ENCODE results near the gene SMAD6. TPM values are rescaled to one million over a fixed set of nuclear protein-coding genes. Genes with fewer than 3 reads are reported as not detected.

Gene SMAD6
- total RNA-seq, 4 donors from 2014 or later, result 59.3 to 118 (median 62.3) TPM

- Histone ChIP-seq H3K27ac (no peak overlapping the region), H3K9me3 (no peaks in the 10 kb centered on the region), H3K27me3 (no peaks in the 10 kb centered on the region), H3K4me1 (no peaks in the 10 kb centered on the region), H3K4me3 (replicated peaks in 1 of 3) (no peak overlapping the region), H3K36me3 (no peaks in the 10 kb centered on the region)
- TF ChIP-seq POLR2A (IDR thresholded peaks at IDR 0.05) (no peak), CTCF (IDR thresholded peaks at IDR 0.05) (no peak)
- DNase-seq, result no peak
- intact Hi-C loops (cut with DNase I), result no loop called here
Measured at GRCh38 chr15:66680502-66680901, 21.5 kb upstream of the SMAD6 start.

- Histone ChIP-seq H3K9me3 (no peaks in the 10 kb centered on the region), H3K27me3 (no peaks in the 10 kb centered on the region), H3K27ac (no peak overlapping the region), H3K36me3 (no peaks in the 10 kb centered on the region), H3K4me3 (replicated peaks in 1 of 3) (no peak overlapping the region), H3K4me1 (no peaks in the 10 kb centered on the region)
- intact Hi-C loops (cut with DNase I), result no loop called here
- TF ChIP-seq CTCF (IDR thresholded peaks at IDR 0.05) (no peak), POLR2A (IDR thresholded peaks at IDR 0.05) (no peak)
- 87 to 95% methylated on average over 2 of the region's 2 CpGs for WGBS, 2 donors
- no peak for DNase-seq
Measured at GRCh38 chr15:66681395-66681794, 20.6 kb upstream of the SMAD6 start.

- H3K36me3 ChIP-seq, result no peaks in the 10 kb centered on the region
- intact Hi-C loops (cut with DNase I), result no loop called here
- no peaks in the 10 kb centered on the region for H3K9me3 ChIP-seq
- H3K27me3 ChIP-seq, result no peaks in the 10 kb centered on the region
- 100% methylated on average over 2 of the region's 2 CpGs for WGBS, 2 donors
- TF ChIP-seq POLR2A (IDR thresholded peaks at IDR 0.05) (no peak), CTCF (IDR thresholded peaks at IDR 0.05) (no peak)
- no peaks in the 10 kb centered on the region for H3K4me1 ChIP-seq
- no peak overlapping the region for H3K4me3 ChIP-seq (replicated peaks in 1 of 3)
- no peak for DNase-seq
- no peak overlapping the region for H3K27ac ChIP-seq
Measured at GRCh38 chr15:66682246-66682645, 19.8 kb upstream of the SMAD6 start.

GRCh38 chr15:66682865-66683264 is 19.2 kb upstream of the SMAD6 start:
- TF ChIP-seq POLR2A (IDR thresholded peaks at IDR 0.05), result no peak
- TF ChIP-seq CTCF (IDR thresholded peaks at IDR 0.05), result no peak
- H3K27ac ChIP-seq, result no peak overlapping the region
- H3K4me3 ChIP-seq (replicated peaks in 1 of 3), result no peak overlapping the region
- H3K9me3 ChIP-seq, result no peaks in the 10 kb centered on the region
- DNase-seq, result no peak
- no peaks in the 10 kb centered on the region for H3K27me3 ChIP-seq
- 80 to 100% methylated on average over 1 of the region's 1 CpG for WGBS, 2 donors
- intact Hi-C loops (cut with DNase I), result no loop called here
- no peaks in the 10 kb centered on the region for H3K4me1 ChIP-seq
- no peaks in the 10 kb centered on the region for H3K36me3 ChIP-seq

- Histone ChIP-seq H3K27ac (no peak overlapping the region), H3K4me3 (replicated peaks in 1 of 3) (no peak overlapping the region), H3K36me3 (no peaks in the 10 kb centered on the region), H3K27me3 (no peaks in the 10 kb centered on the region), H3K4me1 (no peaks in the 10 kb centered on the region), H3K9me3 (no peaks in the 10 kb centered on the region)
- TF ChIP-seq CTCF (IDR thresholded peaks at IDR 0.05) (no peak), POLR2A (IDR thresholded peaks at IDR 0.05) (no peak)
- intact Hi-C loops (cut with DNase I), result no loop called here
- no peak for DNase-seq
Measured at GRCh38 chr15:66684136-66684681, 17.8 kb upstream of the SMAD6 start.
